ENCODE measurements around the gene AP5S1. TPM values are rescaled to one million over a fixed set of nuclear protein-coding genes. Genes with fewer than 3 reads are reported as not detected.
A peak's percentile ranks its signal among the peaks of the same experiment; 100 is the strongest.

AP5S1 gene
- total and polyA plus RNA-seq, 2 of the 13 experiments (the other 11 are each of a cell fraction or from before 2014, with no cell fraction given): 7.9 to 23.2 TPM

GRCh38 chr20:3795511-3796468 lies 24.6 kb upstream of the AP5S1 start, which contains the start of gene CDC25B (continued):
- TF ChIP-seq SYNCRIP (IDR thresholded peaks at IDR 0.05; ENCODE audit: insufficient read depth, low read depth, low read length) (no peak), MAF1 (CRISPR knock-in tag; IDR thresholded peaks at IDR 0.05; ENCODE audit: borderline replicate concordance) (no peak), AKNA (CRISPR knock-in tag; IDR thresholded peaks at IDR 0.05; ENCODE audit: borderline replicate concordance) (no peak), PCBP2 (optimal IDR thresholded peaks at IDR 0.05; ENCODE audit: low read depth, low read length, poor library complexity, severe bottlenecking) (peak; percentile 33), KLF12 (CRISPR knock-in tag; IDR thresholded peaks at IDR 0.05; ENCODE audit: borderline replicate concordance) (peak; percentile 57; the same call in 1 of the 2 replicates), HOXA7 (CRISPR knock-in tag; IDR thresholded peaks at IDR 0.05) (no peak), IKZF5 (CRISPR knock-in tag; IDR thresholded peaks at IDR 0.05) (peak; percentile 74), ZNF589 (CRISPR knock-in tag; conservative IDR thresholded peaks at IDR 0.05) (no peak), ZNF318 (CRISPR knock-in tag; IDR thresholded peaks at IDR 0.05) (no peak; the same call in 1 of the 2 replicates), ZNF607 (CRISPR knock-in tag; IDR thresholded peaks at IDR 0.05; ENCODE audit: borderline replicate concordance) (peak; percentile 22; the same call in 1 of the 2 replicates), ZNF20 (CRISPR knock-in tag; IDR thresholded peaks at IDR 0.05) (no peak), BRD4 (CRISPR knock-in tag; IDR thresholded peaks at IDR 0.05) (no peak)

Measured in HepG2 (cell line).